ENCODE data around the gene PLAAT4.

PLAAT4 gene

GRCh38 chr11:63520606-63521170 lies 15.9 kb upstream of the PLAAT4 start:
- no peak for TF ChIP-seq TEAD4 (IDR thresholded peaks at IDR 0.05)
- TF ChIP-seq RAD21 (IDR thresholded peaks at IDR 0.05; ENCODE audit: low read depth): no peak
- no peak for TF ChIP-seq USF1 (IDR thresholded peaks at IDR 0.05)
- no peak for TF ChIP-seq TCF12 (IDR thresholded peaks at IDR 0.05; ENCODE audit: low read depth)
- TF ChIP-seq EP300 (IDR thresholded peaks at IDR 0.05; ENCODE audit: borderline replicate concordance): no peak
- no peak for TF ChIP-seq TAF1 (IDR thresholded peaks at IDR 0.05; ENCODE audit: low read depth)
- no peak for TF ChIP-seq CREB1 (IDR thresholded peaks at IDR 0.05; ENCODE audit: low read depth)
- no peak for TF ChIP-seq REST (IDR thresholded peaks at IDR 0.05; ENCODE audit: low read depth)
- TF ChIP-seq MAX (IDR thresholded peaks at IDR 0.05): no peak
- TF ChIP-seq CEBPB (IDR thresholded peaks at IDR 0.05): no peak
- no peak for TF ChIP-seq ZBTB7A (IDR thresholded peaks at IDR 0.05; ENCODE audit: low read depth)
- TF ChIP-seq FOXM1 (IDR thresholded peaks at IDR 0.05; ENCODE audit: borderline replicate concordance, low read depth): no peak
- no peak for TF ChIP-seq NFIC (IDR thresholded peaks at IDR 0.05)
- no peak for TF ChIP-seq YY1 (IDR thresholded peaks at IDR 0.05; ENCODE audit: low read depth)
- TF ChIP-seq EGR1 (IDR thresholded peaks at IDR 0.05): no peak

GRCh38 chr11:63521896-63522295 lies 14.7 kb upstream of the PLAAT4 start:
- TF ChIP-seq EP300 (IDR thresholded peaks at IDR 0.05; ENCODE audit: borderline replicate concordance) (no peak), TCF12 (IDR thresholded peaks at IDR 0.05; ENCODE audit: low read depth) (no peak)

- TF ChIP-seq CEBPB (IDR thresholded peaks at IDR 0.05) (no peak), USF1 (IDR thresholded peaks at IDR 0.05) (no peak), TEAD4 (IDR thresholded peaks at IDR 0.05) (no peak), CREB1 (IDR thresholded peaks at IDR 0.05; ENCODE audit: low read depth) (no peak), REST (IDR thresholded peaks at IDR 0.05; ENCODE audit: low read depth) (no peak), TAF1 (IDR thresholded peaks at IDR 0.05; ENCODE audit: low read depth) (no peak), NFIC (IDR thresholded peaks at IDR 0.05) (no peak)
Observed at GRCh38 chr11:63523151-63523550, 13.5 kb upstream of the PLAAT4 start.

- TF ChIP-seq MAX (IDR thresholded peaks at IDR 0.05) (no peak), REST (IDR thresholded peaks at IDR 0.05; ENCODE audit: low read depth) (no peak), RAD21 (IDR thresholded peaks at IDR 0.05; ENCODE audit: low read depth) (no peak), ZBTB7A (IDR thresholded peaks at IDR 0.05; ENCODE audit: low read depth) (no peak), CEBPB (IDR thresholded peaks at IDR 0.05) (no peak), FOXM1 (IDR thresholded peaks at IDR 0.05; ENCODE audit: borderline replicate concordance, low read depth) (no peak), TCF12 (IDR thresholded peaks at IDR 0.05; ENCODE audit: low read depth) (no peak), EP300 (IDR thresholded peaks at IDR 0.05; ENCODE audit: borderline replicate concordance) (no peak), TAF1 (IDR thresholded peaks at IDR 0.05; ENCODE audit: low read depth) (no peak), TEAD4 (IDR thresholded peaks at IDR 0.05) (no peak)
Observed at GRCh38 chr11:63527667-63528066, 8.9 kb upstream of the PLAAT4 start.

- TF ChIP-seq CEBPB (IDR thresholded peaks at IDR 0.05) (no peak), RAD21 (IDR thresholded peaks at IDR 0.05; ENCODE audit: low read depth) (no peak), CREB1 (IDR thresholded peaks at IDR 0.05; ENCODE audit: low read depth) (no peak), TEAD4 (IDR thresholded peaks at IDR 0.05) (no peak), TCF12 (IDR thresholded peaks at IDR 0.05; ENCODE audit: low read depth) (no peak), REST (IDR thresholded peaks at IDR 0.05; ENCODE audit: low read depth) (no peak), NFIC (IDR thresholded peaks at IDR 0.05) (no peak)
Observed at GRCh38 chr11:63530021-63530420, 6.6 kb upstream of the PLAAT4 start.

Data from Ishikawa (cell line).